Endothelial cell of umbilical vein (primary cell): ENCODE measurements around the gene PDE8B. TPM values are rescaled to one million over a fixed set of nuclear protein-coding genes. Genes with fewer than 3 reads are reported as not detected.

ENCODE experiments used
- BruUV-seq: library from RNA; stranded (reverse); fragments of 400-500 nt; replicated peaks from 2 replicates; lab custom pipeline; 2021; lab: Mats Ljungman, UMichigan
- CTCF ChIA-PET: fragments of 300-600, 350-600 bp; sonication (Branson Sonifier 250); formaldehyde crosslinking; loops from one replicate; lab custom pipeline; 2021; ENCODE audit warnings: antibody characterized with exemption, inconsistent platforms; lab: Charles Lee
- POLR2A ChIA-PET: fragments of 300-600, 350-600 bp; sonication (Branson Sonifier 250); formaldehyde crosslinking; loops from one replicate; lab custom pipeline; 2021; ENCODE audit warnings: antibody characterized with exemption, inconsistent platforms; lab: Charles Lee
- DNase-seq: peaks from one replicate; pipeline ENCODE4 v3.0.0-alpha.2; 2011; ENCODE audit warnings: low read depth, low spot score
- FAIRE-seq: peaks from 2 replicates; lab custom pipeline; 2011; peaks lifted over from hg19 to GRCh38; lab: Jason Lieb, UNC
- H2AFZ ChIP-seq: 2 replicates; pipeline ENCODE4 v1.6.0; 2012; ENCODE audit warnings: low read depth, low read length, control low read depth, inconsistent platforms
- H3K27ac ChIP-seq: 2 replicates; pipeline ENCODE4 v1.5.1; 2011; ENCODE audit warnings: low read depth, mild to moderate bottlenecking, control low read depth, low read length, moderate library complexity; ENCODE audit not compliant: insufficient read depth
- H3K27me3 ChIP-seq, 2 experiments: 2 replicates each; pipeline versions ENCODE4 v1.6.0 to v1.6.1; 2011; ENCODE audit warnings: low read length in 2 of 2, mixed read lengths in 1 of 2; ENCODE audit not compliant: control insufficient read depth in 2 of 2, insufficient read depth in 2 of 2
- H3K36me3 ChIP-seq, 2 experiments: 2 replicates in 1 of 2; 3 replicates in 1 of 2; pipeline ENCODE4 v1.5.1; 2011; ENCODE audit warnings: low read length in 2 of 2, mild to moderate bottlenecking in 1 of 2, moderate library complexity in 1 of 2; ENCODE audit not compliant: control insufficient read depth in 2 of 2, insufficient read depth in 2 of 2; ENCODE audit errors: extremely low read depth in 1 of 2
- H3K4me1 ChIP-seq: 3 replicates; pipeline ENCODE4 v1.5.1; 2011; ENCODE audit warnings: mild to moderate bottlenecking, low read length; ENCODE audit not compliant: control insufficient read depth, insufficient read depth; ENCODE audit errors: extremely low read depth
- H3K4me2 ChIP-seq: 2 replicates; pipeline ENCODE4 v1.6.1; 2011; ENCODE audit warnings: low read length, control low read depth, mixed read lengths; ENCODE audit not compliant: insufficient read depth
- H3K4me3 ChIP-seq, 3 experiments: fragments of 200-600 bp in 1 of 3; sonication (generic), shearing (Covaris generic) in 1 of 3; replicated peaks in 1 of 3; 2 replicates each; pipeline ENCODE4 v1.5.1; 2011 to 2016; ENCODE audit warnings: control low read depth in 3 of 3, low read length in 3 of 3, mild to moderate bottlenecking in 2 of 3, inconsistent platforms in 1 of 3, low read depth in 1 of 3, moderate library complexity in 1 of 3; ENCODE audit not compliant: insufficient read depth in 1 of 3
- H3K79me2 ChIP-seq: 2 replicates; pipeline ENCODE4 v1.6.0; 2012; ENCODE audit warnings: low read length, inconsistent platforms; ENCODE audit not compliant: control insufficient read depth, insufficient read depth
- H3K9ac ChIP-seq: replicated peaks from 2 replicates; pipeline ENCODE3; 2011; ENCODE audit warnings: low read length, control low read depth; ENCODE audit not compliant: insufficient read depth; ENCODE audit errors: extremely low read depth
- H3K9me1 ChIP-seq: replicated peaks from 3 replicates; pipeline ENCODE4 v1.6.0; 2011; ENCODE audit warnings: mild to moderate bottlenecking, low read length; ENCODE audit not compliant: control insufficient read depth, insufficient read depth; ENCODE audit errors: extremely low read depth
- H3K9me3 ChIP-seq: replicated peaks from 2 replicates; pipeline ENCODE4 v1.5.1; 2012; ENCODE audit warnings: low read length, inconsistent platforms; ENCODE audit not compliant: control insufficient read depth, insufficient read depth
- H4K20me1 ChIP-seq: replicated peaks from 2 replicates; pipeline ENCODE3; 2011; ENCODE audit warnings: mild to moderate bottlenecking, low read length; ENCODE audit not compliant: control insufficient read depth, insufficient read depth; ENCODE audit errors: extremely low read depth
- CTCF ChIP-seq, 2 donors: IDR thresholded peaks; 1 replicate in 1 of 2; 2 replicates in 1 of 2; pipeline ENCODE4 v1.5.1; 2011; ENCODE audit warnings: low read length in 2 of 2, mild to moderate bottlenecking in 2 of 2, moderate library complexity in 2 of 2, control low read depth in 1 of 2, inconsistent platforms in 1 of 2, low read depth in 1 of 2; ENCODE audit not compliant: insufficient read depth in 1 of 2; ENCODE audit errors: extremely low read depth in 1 of 2
- EZH2 ChIP-seq: IDR thresholded peaks from 2 replicates; pipeline ENCODE4 v1.6.1; 2012; ENCODE audit warnings: borderline replicate concordance, low read depth, mild to moderate bottlenecking, moderate library complexity, low read length, inconsistent platforms; ENCODE audit not compliant: severe bottlenecking
- FOS ChIP-seq: IDR thresholded peaks from 2 replicates; pipeline ENCODE4 v1.6.1; 2011; ENCODE audit warnings: mild to moderate bottlenecking, low read length, moderate library complexity, borderline replicate concordance; ENCODE audit not compliant: insufficient read depth
- GATA2 ChIP-seq: IDR thresholded peaks from 2 replicates; pipeline ENCODE4 v1.7.0; 2011; ENCODE audit warnings: low read depth, mild to moderate bottlenecking, moderate library complexity, mixed read lengths, low read length; ENCODE audit not compliant: insufficient read length, insufficient read depth
- JUN ChIP-seq: IDR thresholded peaks from 2 replicates; pipeline ENCODE4 v1.6.1; 2011; ENCODE audit warnings: borderline replicate concordance, low read depth; ENCODE audit not compliant: insufficient read length, insufficient read depth
- MYC ChIP-seq: IDR thresholded peaks from one replicate; pipeline ENCODE4 v1.6.1; 2011; ENCODE audit warnings: mild to moderate bottlenecking, low read depth, low read length
- POLR2A ChIP-seq: IDR thresholded peaks from 2 replicates; pipeline ENCODE4 v1.6.1; 2012; ENCODE audit warnings: low read depth, mild to moderate bottlenecking, control low read depth, low read length
- POLR2AphosphoS5 ChIP-seq: IDR thresholded peaks from 2 replicates; pipeline ENCODE4 v1.6.1; 2012; ENCODE audit warnings: low read depth, mild to moderate bottlenecking, control low read depth, low read length, moderate library complexity; ENCODE audit not compliant: insufficient read depth
- dilution Hi-C: fragments of 300-500 bp; cut with MboI; formaldehyde crosslinking; loops from one replicate; pipeline ENCODE4 v1.15.0; 2019; ENCODE audit warnings: low sequenced_read_pairs; ENCODE audit not compliant: extremely low pct_ligation_motif_present
- intact Hi-C: fragments of 100-400 bp; cut with micrococcal nuclease; formaldehyde crosslinking; loops from one replicate; pipeline ENCODE4 v1.10.0; 2022
- polyA plus RNA-seq, 4 experiments: library from polyadenylated mRNA; depleted of rRNA in 3 of 4; stranded (reverse) in 3 of 4; unstranded in 1 of 4; fragments of >200 nt; gene quantifications; 2 replicates each; pipeline versions ENCODE4 v1.2.1 to v1.2.3, GENCODE V29; 2011 to 2012; ENCODE audit warnings: missing spikeins in 1 of 4
- total RNA-seq: library from RNA; stranded (reverse); gene quantifications from 2 replicates; pipeline ENCODE4 v1.2.3, GENCODE V29; 2021
- TF ChIP-seq, protein P1 (sequence below): IDR thresholded peaks from 2 replicates; pipeline ENCODE4 v1.6.1; 2011; ENCODE audit not compliant: insufficient read depth, insufficient read length

The PDE8B gene
- total and polyA plus RNA-seq, 2 donors (not counting 3 experiments of a cell fraction or from before 2014, with no cell fraction given): not detected

DNA sequence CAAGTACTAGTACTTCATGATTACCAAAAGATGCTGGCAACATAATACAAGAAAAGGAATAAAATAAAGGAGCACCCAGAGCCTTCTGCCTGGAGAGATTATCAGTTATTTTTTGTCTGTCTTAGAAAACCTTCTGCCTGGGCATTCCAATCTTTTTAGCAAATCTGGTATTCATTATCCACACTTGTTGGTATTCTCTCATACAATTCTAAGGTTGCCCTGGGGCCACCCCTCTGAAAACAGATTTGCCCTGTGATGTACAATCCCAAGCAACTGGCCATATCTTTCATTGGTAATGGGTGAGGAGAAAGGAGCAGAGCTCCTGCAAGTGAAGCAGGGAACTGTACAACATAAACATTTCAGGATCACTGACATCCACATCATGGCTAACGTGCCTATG, 233.9 kb downstream of the PDE8B start:
- BruUV-seq: no TSS peak
- no peak for DNase-seq
- H3K4me2 ChIP-seq: no peak overlapping the region

GRCh38 chr5:77448831-77449230, 238.4 kb downstream of the PDE8B start:
- Histone ChIP-seq H3K36me3 (no peaks in the 10 kb centered on the region), H3K9me3 (no peaks in the 10 kb centered on the region), H3K9ac (no peak overlapping the region), H3K79me2 (no peaks in the 10 kb centered on the region), H3K4me2 (no peak overlapping the region), H2AFZ (no peak overlapping the region), H3K4me1 (no peaks in the 10 kb centered on the region), H4K20me1 (no peaks in the 10 kb centered on the region), H3K27ac (no peak overlapping the region), H3K4me3 (no peak overlapping the region), H3K27me3 (no peaks in the 10 kb centered on the region), H3K9me1 (no peaks in the 10 kb centered on the region)
- ChIA-PET POLR2A (no interaction called here), CTCF (no interaction called here)
- no TSS peak for BruUV-seq
- FAIRE-seq (no peak), DNase-seq (no peak)
- dilution Hi-C loops: no loop called here
- intact Hi-C loops: no loop called here
- TF ChIP-seq JUN (no peak), EZH2 (no peak), MYC (no peak), POLR2A (no peak), GATA2 (no peak), POLR2AphosphoS5 (no peak), CTCF (IDR thresholded peaks at IDR 0.05; ENCODE audit: extremely low read depth in 1 of 2, insufficient read depth in 1 of 2, low read depth in 1 of 2, low read length in 2 of 2) (no peak), FOS (no peak)
- TF ChIP-seq, protein P1, sequence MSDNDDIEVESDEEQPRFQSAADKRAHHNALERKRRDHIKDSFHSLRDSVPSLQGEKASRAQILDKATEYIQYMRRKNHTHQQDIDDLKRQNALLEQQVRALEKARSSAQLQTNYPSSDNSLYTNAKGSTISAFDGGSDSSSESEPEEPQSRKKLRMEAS: no peak

More for the DNA sequence above, 233.9 kb downstream of the PDE8B start:
- no peak overlapping the region for H2AFZ ChIP-seq
- TF ChIP-seq GATA2 (no peak), CTCF (IDR thresholded peaks at IDR 0.05; ENCODE audit: extremely low read depth in 1 of 2, insufficient read depth in 1 of 2, low read depth in 1 of 2, low read length in 2 of 2) (no peak), MYC (no peak)
- no peaks in the 10 kb centered on the region for H3K9me1 ChIP-seq
- no peaks in the 10 kb centered on the region for H3K79me2 ChIP-seq
- H3K27me3 ChIP-seq: no peaks in the 10 kb centered on the region
- dilution Hi-C loops: no loop called here
- H3K27ac ChIP-seq: no peak overlapping the region
- no peaks in the 10 kb centered on the region for H3K9me3 ChIP-seq
- POLR2A ChIA-PET: no interaction called here
- H3K36me3 ChIP-seq: no peaks in the 10 kb centered on the region
- CTCF ChIA-PET: interaction anchor here (1.0 kb wide), 1 partner anchor 17 kb away, joined by 4 read pairs; no protein-coding TSS in a partner anchor
- FAIRE-seq: no peak
- no peak overlapping the region for H3K9ac ChIP-seq
- H4K20me1 ChIP-seq: no peaks in the 10 kb centered on the region
- no peaks in the 10 kb centered on the region for H3K4me1 ChIP-seq
- intact Hi-C loops: no loop called here
- no peak overlapping the region for H3K4me3 ChIP-seq
